Measurements from ENCODE around the gene DUSP7.

Gene DUSP7

DNA sequence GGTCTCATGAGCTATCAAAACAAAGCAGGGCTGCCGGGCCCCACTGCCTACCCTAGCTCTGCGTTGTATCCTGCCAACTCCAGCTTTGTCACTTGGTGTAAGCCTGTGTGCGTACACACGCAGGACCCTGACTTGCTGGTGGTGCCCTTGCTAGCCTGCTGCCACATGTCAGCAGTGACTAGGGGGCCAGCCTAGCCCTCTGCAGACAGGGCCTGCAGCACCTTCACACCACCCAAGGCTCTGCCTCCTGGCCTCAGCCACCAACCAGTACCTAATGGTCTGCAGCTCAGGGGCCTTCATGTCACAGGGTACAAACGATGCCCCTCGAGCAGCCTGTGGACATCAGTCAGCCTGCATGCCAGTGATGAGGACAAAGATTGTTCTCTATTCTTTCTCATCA, 30.1 kb upstream of the DUSP7 start:
- DNase-seq (ENCODE audit: low spot score) = no peak

DNA sequence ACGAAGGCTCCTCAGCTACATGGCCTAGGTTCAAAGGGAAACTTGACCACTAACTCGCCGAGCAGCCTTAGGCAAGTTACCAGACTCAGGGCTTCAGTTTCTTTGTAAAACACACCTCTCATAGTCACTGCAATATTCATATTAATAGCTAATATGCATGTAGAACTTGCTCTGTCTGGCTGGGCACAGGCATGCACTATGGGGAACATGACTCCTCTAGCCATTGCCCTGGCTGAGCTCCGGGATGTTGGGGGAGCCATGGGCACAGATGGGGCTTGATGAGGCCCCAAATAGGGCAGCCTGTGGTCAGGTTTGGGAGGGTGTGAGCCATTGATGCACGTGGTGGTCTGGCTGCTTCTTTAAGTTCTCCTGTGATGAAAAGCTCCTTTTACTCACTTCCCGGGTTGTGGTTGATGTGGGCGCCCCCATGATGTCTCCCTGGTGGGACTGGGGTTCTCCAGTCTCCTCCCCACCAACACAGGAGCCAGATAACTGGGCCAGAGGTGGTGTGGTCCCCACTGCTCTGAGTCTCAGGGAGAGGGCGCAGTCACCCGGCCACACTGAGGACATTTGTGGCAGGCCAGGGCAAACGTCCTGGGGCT, 29.4 kb upstream of the DUSP7 start:
- no peak for DNase-seq (ENCODE audit: low spot score)

DNA sequence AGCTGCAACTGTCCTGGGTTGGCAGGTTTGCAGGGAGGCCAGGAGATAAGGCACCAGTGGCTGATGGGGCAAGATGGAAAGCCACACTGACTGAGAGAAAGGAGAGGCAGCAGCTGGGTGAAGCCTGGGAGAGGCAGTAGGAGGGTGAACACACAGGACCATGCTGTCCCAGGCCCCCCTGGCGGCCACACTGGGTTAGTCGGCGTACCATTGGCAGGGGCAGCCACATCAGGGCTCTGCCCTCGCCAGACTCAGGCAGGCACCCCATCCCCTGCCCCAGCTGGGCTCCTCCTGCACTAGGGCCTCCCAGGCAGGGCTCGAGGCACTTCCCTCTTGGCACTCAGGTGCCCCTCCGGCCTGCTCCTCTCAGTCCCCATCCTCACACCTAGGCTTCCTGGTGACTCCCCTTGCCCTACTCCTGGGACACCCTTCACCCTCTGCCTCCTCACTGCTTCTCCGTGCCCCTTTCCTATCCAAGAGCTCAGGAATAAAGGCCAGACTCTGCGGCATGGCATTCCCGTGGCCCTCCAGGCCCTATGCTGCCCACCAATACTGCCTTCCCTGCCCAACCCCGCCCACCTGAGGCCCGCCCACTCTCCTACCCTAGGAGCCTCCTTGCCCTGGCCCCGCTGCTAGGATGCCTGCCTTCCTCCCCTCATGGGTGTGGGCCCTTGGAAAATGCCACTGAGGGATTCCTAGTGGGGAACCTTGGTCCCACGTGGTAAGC, 28.7 kb upstream of the DUSP7 start:
- DNase-seq (ENCODE audit: low spot score) = no peak

DNA sequence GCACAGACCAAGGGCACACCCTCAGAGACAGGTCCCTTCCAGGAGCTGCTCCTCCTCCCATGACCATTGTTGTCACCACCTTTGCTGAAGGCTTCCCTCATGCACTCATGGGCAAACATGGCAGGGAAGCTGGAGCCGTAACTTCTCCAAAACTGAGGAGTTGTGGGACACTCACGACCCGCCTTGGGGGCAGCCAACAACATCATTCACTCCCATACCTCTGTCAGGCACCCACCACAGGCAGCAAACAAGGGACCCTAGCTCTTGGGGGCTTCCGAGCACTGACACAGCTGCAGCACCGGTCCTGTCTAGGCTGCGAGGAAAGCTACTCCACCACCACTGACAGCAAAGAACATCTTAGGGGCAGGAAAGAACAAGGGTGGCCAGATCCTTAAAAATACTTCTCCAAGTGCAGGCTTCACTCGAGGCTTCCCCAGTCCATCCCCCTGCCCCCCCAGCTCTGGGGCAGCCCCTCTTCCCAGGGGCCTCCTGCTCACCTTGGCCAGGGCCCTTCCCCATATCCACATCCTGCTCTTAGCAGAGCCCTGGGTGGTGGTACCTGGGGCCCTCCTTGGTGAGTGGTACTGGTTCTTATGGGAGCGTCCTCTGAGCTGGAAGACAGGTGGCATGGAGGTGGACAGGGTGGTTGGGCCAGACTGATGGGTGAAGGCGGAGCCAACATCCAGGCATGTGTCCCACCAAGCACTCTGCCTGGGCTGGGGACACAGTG, 28.0 kb upstream of the DUSP7 start:
- DNase-seq (ENCODE audit: low spot score) = no peak

DNA sequence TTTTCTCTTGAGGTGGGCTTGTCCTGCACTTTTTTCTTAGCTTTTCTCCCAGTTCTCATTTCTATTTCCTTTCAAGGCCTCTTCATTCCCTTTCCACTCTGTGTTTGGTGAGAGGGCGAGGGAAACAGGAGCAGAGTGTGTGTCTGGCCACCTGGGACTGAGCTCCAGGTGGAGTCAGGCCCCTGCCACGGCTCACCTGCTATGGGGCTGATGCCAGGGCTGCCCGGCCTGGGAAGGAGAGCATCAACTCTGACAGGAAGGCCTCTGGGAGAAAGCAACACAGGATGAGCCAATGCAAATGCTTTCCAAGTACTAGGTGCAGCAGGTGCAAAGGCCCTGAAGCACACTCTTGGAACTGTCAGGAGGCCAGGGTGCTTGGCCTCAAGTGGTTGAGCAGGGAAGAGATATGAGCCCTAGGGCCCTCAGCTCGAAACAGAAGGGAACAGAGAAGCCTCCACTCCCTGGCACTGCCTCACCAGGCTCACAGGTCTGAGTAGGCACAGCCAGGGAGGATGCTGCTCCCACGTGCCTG, 27.3 kb upstream of the DUSP7 start:
- no peak for DNase-seq (ENCODE audit: low spot score)

DNA sequence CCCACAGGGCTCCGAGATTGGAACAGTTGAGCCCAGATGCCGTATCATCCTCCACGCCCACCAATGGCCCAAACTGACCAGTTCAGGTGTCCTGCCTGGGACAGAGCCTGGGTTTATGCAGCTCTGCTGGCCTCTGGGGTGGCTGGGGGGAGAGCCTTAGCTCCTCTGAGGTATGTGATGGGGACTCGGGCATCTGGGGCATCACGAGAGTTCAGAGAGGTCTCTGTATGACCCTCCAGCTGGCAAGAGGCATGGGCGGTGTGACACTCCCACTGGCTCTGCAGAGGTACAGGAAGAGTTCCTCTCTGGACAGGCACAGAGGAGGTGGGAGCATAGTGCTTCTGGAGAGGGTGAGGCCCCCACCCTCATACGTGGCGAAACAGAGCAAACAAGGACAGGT, 26.6 kb upstream of the DUSP7 start:
- DNase-seq (ENCODE audit: low spot score) = no peak

DNA sequence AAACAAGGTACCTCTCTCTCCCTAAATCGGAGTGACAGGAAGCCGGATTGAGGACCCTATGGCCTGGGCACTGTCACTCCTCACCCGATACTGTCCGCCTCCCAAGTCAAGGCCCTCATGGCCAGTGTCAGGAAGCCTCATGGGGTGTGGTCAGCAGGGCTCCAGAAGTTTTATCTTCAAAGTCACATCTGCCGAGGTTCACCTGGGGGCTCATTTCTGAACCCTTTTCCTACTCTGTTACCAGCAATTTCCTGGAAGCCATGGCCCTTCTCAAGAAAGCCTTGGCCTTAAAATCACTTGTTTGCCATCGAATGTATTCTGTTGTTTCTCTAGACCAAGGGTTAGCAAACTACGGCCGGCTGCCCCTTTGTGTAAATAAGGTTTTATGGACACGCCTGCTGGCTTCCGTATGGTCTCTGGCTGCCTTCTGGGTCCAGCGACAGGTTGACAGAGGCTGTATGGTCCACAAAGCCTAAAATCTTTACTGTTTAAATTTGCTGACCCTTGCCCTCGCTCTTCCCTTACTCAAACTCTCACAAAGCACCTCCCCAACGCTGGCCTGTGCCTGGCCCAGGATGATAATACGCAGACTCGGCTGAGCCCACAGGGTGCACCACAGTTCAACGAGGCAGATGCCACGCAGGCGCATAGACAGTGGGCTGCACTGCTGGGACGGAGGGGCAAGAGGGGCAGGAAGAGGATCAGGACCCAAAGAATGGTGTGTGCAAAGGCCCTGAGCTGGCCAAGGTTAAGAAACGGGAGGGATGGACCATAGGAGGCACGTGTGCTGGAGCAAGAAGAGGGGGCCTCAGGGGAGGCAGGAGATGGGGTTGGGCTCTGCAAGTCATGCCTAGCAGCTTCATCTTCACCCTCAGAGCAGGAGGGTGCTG, 24.7 kb upstream of the DUSP7 start:
- DNase-seq (ENCODE audit: low spot score) = no peak

DNA sequence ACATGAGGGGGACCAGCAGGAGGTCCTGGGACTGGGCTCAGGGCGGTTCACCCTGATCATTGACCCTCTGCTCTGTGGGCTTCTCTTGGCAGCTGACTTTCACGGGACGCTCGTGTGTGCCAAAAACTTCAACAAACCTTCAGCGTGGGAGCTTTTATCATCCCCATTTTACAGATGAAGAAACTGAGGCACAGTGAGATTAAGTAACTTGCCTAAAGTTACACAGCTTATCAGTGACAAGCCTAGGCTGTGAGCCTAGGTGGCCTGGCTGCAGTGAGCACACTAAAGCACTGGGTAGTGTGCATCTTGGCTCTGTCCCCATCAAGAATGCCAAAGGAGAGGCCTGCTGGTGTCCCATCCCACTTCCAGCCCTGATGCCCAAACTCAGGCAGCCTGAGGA, 23.6 kb upstream of the DUSP7 start:
- DNase-seq (ENCODE audit: low spot score) = no peak

DNA sequence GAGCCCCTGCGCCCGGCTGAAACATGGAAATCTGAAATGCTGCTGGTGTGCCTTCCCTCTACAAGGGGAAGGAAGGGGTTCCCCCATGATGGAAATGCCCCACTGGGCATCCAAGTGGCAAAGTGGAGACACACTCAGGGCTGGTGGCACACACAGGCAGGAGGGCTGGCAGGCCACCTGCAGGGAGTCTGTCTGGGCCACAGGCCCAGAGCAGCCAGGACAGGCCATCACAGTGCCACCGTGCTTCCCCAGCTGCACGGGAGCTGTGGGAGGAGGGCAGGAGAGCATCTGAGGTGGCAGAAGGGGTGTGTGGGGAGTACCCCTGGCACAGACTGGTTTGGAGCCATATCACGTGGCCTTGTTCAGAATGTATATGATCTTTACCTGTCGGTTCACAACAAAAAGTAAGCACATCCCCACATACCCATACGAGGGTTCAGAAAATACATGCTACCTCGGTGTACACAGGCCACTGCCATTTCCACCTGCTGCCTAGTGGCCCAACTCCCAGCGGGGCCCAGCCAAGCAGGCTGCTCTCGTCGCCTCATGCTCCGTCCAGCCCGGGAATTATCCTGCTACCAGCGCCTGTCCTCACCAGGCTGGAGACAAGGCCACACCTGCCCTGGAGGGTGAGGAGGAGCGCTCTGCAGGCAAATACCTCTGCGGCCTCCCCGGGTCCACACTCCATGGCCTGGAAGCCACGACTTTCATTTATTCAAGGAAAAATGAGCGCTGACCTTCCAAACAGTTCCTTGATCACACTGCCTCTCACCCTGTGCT, 22.6 kb upstream of the DUSP7 start:
- DNase-seq (ENCODE audit: low spot score) = no peak

DNA sequence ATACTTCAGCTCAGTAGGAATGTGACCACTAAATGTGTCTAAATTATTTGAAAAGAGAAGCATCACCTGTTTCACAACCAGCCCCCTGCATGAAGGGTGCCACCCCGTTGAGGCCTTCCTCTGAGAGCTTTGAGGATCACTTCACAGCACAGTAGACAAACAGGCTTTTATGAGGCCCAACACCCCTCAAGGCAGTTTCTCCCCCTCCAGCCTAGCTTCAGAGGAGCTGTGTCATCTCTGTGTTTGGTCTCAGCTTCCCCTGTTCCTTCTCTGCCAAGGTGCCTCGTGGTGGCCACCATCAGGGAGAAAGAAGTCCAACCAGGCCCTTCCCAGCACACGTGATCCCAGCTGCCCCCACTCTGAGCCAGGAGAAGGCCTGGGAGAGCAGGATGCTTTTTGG, 21.6 kb upstream of the DUSP7 start:
- DNase-seq (ENCODE audit: low spot score) = no peak

DNA sequence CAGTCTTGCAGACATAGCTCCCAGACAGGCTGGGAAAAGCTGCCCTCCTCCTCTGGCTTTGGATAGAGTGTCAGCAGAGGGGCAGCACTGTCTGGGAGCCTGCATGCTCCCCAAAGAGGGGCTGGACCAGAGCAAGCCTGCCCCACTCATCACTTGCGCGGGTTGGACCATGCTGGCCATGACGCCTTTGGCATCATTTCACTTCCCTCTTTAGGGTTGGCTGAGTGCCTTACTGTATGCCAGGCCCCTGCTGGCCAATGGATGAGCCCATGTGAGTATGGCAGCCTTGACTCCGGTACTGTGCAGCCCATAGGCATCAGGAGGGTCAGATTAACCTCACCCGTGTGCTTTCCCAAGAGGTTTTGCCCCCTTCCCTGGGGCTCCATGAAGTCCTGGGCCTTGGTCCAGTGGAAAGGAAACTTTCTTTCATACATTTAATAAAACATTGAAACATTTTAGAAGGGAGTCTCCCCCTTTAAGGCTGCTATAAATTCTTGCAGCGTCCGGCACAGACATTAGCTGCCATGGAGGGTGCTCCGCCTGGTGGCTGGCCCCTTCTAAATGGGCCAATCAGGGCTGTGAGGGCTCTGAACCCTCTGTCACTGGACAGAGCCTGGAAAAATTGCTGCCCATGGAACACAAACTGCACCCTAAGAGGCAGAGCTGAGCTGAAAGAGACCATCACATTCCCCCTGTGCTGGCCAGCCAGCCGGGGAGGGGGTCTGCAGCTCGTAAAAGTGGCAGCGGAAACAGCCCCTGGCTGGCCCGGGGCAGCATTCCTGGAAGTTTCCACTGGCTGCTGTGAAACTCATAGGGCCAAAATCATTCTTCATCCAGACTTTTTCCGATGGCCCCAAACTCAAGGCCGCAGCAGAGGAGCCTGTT, 20.8 kb upstream of the DUSP7 start:
- DNase-seq (ENCODE audit: low spot score) = no peak

DNA sequence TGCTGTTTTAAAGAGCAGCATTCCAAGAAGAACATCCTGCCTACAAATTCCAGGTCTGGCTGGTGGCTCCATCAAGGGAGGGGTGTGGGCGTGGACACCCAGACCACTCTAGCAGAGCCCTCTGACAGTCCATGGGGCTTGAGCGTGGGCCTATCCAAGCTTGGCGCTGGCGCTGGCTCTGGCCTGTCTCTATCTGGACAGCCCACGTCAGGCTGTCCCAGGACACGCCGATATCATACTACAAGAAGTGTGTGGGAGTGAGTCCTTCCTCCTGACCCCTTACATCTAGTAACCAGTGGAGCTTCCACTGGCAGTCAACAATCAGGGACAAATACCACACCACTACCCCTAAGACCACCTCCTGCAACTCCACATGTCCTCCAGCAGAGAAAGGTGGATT, 17.1 kb upstream of the DUSP7 start:
- DNase-seq (ENCODE audit: low spot score) = no peak

DNA sequence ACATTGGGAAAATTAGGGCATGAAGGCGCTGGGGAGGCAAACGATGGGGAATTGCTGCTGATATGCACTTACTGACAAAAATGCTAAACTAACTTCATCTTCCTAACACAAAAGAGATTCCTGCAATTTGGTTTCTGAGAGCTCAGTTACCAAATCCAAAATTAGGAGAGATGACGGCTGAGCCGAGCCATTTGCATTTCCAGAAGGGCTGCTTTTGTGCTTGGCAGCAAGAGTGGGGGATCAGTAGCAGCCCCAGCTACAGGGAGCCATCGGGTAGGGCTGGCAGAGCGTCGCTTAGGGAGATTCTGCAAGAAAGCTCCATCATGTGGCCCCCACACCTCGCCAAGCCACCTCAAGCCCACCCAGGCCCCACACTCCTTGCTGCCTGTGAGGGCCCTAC, 16.1 kb upstream of the DUSP7 start:
- no peak for DNase-seq (ENCODE audit: low spot score)

DNA sequence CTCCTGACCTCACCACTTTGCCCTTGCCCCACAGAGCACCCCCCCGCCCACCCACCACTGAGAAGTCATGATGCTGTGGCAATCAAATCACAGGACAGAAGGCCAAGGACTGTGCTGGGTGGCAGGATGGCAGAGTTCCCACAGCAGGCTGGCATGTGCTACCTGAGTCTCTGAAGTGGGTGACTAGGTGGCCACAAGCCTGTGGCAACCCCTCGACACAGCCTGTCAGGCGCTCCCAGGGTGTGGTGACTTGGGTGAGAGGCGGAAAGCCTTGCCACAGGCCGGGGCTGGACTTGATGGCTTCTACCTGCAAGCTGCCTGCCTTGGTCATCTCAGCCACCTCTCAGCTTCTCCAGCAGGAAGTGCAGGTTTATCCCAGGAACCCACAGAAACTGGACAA, 15.6 kb upstream of the DUSP7 start:
- no peak for DNase-seq (ENCODE audit: low spot score)

DNA sequence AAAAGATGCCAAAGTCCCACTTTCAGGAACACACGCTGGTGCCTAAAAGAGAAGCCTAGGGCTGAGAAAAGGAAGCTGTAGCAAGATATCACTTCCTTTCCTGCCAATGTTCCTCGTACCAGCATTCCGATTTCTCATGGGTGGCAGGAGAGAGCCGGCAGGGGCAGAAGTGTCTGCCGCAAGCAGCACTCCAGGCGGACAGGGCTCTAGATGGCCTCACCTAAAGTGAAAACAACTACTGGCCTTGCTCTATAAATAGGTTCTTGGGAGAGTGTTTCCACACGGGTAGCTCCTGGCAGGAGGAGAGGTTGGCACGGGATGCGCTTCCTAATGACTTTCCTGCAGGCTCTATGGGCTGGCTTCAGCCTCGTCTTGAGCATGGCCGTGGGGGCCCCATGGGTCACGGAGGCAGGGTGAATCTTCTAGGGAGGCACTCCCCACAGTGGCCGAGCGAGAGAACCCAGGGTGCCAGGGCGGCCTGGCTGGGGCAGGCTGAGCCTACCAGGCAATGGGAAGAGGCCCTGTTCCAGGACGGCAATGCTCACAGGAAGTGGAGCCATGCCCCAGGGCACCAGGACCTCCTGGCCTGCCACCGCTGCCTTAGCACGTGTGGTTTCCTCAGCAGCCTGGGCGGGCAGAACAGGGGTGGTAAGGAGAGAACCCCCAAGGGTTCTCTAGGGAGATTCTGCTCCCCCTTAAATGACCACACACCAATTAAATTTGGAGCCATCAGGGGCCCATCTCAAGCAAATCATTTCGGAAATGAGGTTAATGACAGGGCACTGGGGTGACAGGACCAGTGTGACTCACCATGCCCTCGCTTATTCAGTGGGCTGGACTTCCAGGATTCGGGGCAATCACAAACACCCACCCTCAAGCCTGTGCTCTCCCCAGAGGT, 14.6 kb upstream of the DUSP7 start:
- DNase-seq (ENCODE audit: low spot score) = no peak

DNA sequence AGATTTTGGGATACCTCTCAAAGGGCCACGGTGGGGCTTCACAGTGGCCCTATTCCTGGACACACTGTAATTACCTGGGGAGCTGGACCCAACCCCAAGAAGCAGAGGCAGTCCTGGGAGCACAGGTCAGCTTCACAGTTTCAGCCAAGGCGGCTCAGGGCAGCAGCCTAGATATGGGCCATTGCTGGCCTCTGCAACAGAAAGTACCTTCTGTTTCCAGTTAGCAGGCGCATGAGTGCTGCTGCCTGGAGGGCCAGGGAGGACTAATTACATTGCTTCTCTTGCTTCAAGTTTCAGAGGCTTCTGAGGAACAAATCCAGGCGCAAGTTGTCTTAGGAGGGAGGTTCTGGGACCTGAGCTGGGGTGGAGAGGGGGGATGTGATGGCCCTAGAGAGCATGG, 13.5 kb upstream of the DUSP7 start:
- DNase-seq (ENCODE audit: low spot score) = no peak

DNA sequence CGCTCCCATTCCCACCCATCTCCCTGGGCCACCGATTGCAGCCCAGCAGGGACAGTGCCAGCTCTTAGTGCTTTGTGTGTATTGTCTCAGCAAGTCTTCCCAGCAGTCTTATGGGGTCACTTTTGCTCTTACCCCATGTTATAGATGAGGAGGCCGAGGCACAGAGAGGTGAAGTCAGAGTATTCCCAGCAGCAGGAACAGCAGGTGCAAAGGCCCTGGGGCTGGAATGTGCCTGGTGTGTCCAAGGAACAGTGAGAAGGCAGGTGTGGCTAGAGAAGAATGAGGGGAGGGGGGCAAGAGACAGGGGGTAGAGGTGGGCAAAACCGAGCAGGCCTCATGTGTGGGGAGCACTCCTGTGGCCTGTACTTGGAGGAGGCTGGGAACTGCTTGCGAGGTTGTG, 12.8 kb upstream of the DUSP7 start:
- DNase-seq (ENCODE audit: low spot score) = no peak

DNA sequence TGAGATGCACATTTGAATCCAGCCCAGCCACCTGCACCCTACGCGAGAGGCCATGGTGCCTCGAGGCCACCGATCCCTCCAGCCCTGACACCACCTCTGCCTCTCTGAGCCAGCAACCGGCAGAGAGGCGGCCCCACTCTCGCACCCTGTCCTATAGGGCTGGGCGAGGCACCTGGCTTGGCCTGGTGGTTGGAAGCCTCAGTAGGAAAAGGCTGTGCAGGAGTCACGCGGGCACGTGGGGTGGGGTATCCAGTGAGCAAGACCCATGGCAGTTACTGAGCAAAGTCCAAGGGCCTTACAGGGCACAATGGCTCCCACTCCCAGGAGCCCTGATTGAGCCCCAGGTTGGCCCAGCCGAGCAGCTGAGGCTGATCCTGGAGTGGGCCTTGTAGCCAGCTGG, 12.4 kb upstream of the DUSP7 start:
- no peak for DNase-seq (ENCODE audit: low spot score)

DNA sequence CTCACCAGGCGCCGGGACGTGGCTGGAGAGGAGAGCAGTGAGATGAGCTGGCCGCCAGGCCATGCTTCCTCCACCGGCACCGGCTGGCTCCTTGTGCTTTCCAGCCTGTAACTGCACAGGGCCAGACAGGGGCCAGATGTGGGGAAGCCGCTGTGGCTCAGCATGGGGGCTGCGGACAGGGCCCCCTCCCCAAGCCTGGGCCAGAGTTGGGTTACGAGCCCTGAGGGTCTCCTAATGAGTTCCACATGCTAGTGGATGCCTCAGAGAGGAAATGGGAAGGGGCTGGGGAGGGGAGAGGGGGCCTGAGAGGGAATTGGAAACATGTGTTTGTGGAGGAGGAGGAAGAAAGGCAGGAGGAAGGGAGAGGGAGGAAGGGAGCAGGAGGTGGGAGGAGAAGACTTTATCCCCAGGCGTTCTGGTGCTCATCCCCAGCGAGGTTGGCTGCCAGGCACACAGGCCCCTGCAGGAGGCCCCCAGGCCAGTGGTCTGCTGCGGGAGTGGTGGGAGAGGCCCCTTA, 11.7 kb upstream of the DUSP7 start:
- DNase-seq (ENCODE audit: low spot score) = no peak

Data from D341Med (cell line).